Ovary (tissue), 9 donors: ENCODE data around the gene EPHB1. TPM values are rescaled to one million over a fixed set of nuclear protein-coding genes. Genes with fewer than 3 reads are reported as not detected.

Source experiments
- DNase-seq, 5 donors: peaks; one replicate each; pipeline ENCODE4 v3.0.0-alpha.2; 2019 to 2020
- H3K27ac ChIP-seq, 2 donors: fragments of 200-600 bp; one replicate each; pipeline versions ENCODE4 v1.5.1 to v1.8.0; 2019 to 2022
- H3K27me3 ChIP-seq: fragments of 200-600 bp; one replicate; pipeline ENCODE4 v1.8.0; 2022
- H3K36me3 ChIP-seq: fragments of 200-600 bp; sonication (generic); one replicate; pipeline ENCODE4 v1.5.1; 2019
- H3K4me1 ChIP-seq: one replicate; pipeline ENCODE4 v1.8.1; 2013; ENCODE audit warnings: mild to moderate bottlenecking, moderate library complexity; ENCODE audit not compliant: insufficient read depth
- H3K4me3 ChIP-seq: fragments of 200-600 bp; sonication (generic); one replicate; pipeline ENCODE4 v1.5.1; 2017
- H3K9me3 ChIP-seq, 2 donors: fragments of 200-600 bp in 1 of 2; sonication (generic) in 1 of 2; one replicate each; pipeline versions ENCODE4 v1.5.1 to v1.8.1; 2013 to 2019; ENCODE audit warnings: mild to moderate bottlenecking in 1 of 2, moderate library complexity in 1 of 2
- EP300 ChIP-seq: sonication (generic); formaldehyde crosslinking; IDR thresholded peaks from one replicate; pipeline ENCODE4 v1.6.1; 2017; ENCODE audit warnings: antibody characterized with exemption
- POLR2A ChIP-seq: fragments of 450-650 bp; IDR thresholded peaks from one replicate; pipeline ENCODE4 v1.6.1; 2017; ENCODE audit warnings: antibody characterized with exemption, mild to moderate bottlenecking, moderate library complexity
- WGBS, 3 donors: extraction: QIAGEN DNeasy Blood & Tissue Kit in 1 of 3; methylation state at CpG; one replicate each; pipeline versions ENCODE4 v1.1.5 to v1.1.7; 2013 to 2017; 5-methylcytosine and 5-hydroxymethylcytosine counted together
- intact Hi-C, 4 donors: fragments of 100-400 bp; cut with DNase I; formaldehyde crosslinking; loops; one replicate each; pipeline versions ENCODE4 v1.11.0 to v1.15.1; 2022 to 2023
- polyA plus RNA-seq, 2 donors: library from polyadenylated mRNA; stranded (reverse); fragments of 200-250 nt in 1 of 2; fragments of 350-450 nt in 1 of 2; fragmentation: Illumina TruSeq in 1 of 2; extraction: RNeasy Lipid Tissue Mini Kit (QIAGEN cat#74804) in 1 of 2; gene quantifications; one replicate each; pipeline ENCODE4 v1.2.3, GENCODE V29; 2013 to 2014
- total RNA-seq, 7 donors: library from RNA; depleted of rRNA in 2 of 7; stranded (reverse); fragments of >200 nt in 2 of 7; fragmentation: NEBNext Ultra II Directional in 3 of 7; extraction: Animal tissue kit (Norgen Biotek cat#: 25700) in 3 of 7; gene quantifications; one replicate each; pipeline versions ENCODE4 v1.1.0 to v1.2.4, GENCODE V29; 2016 to 2023
- TF ChIP-seq, protein P1 (sequence below), 3 donors: fragments of 450-650 bp in 2 of 3; fragments of 200-600 bp in 1 of 3; IDR thresholded peaks; one replicate each; pipeline versions ENCODE4 v1.5.1 to v1.8.0; 2016 to 2022; ENCODE audit warnings: antibody characterized with exemption in 3 of 3, mild to moderate bottlenecking in 1 of 3
- donor health status: DM: no; HTN: no; CAD: no; lungs with moderate emphysema.
- donor health status: DM: no; HTN: no; CAD: no.
- donor health status: Bipolar disorder and iron deficiency.
- donor health status: DM: yes; HTN: yes; CAD: no.
- donor health status: DM: no; HTN: no; CAD: no.
- donor health status: DM: yes; HTN: yes; CAD: no.

The EPHB1 gene
- total and polyA plus RNA-seq, 9 donors, result 0.25 to 2.7 (median 1.0) TPM

DNA sequence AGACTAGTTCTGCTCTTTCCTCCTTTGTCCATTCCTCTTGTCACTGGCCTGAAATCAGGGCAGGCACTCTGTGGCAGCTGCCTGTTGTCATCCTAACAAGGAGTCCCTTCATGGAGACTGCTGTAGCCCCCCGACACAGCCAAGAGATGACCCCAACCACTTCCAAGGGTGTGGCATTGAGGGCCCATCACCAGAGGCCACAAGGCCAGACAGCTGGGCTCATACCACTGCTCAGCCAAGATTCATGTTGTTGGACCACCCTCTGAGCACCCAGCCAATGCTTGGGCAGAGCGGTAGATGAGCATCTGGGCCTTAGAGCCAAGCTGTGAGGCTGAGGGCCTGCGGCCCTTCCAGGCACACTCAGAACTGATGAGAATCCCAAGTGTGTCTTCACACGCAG is 85.4 kb downstream of the EPHB1 start:
- WGBS, 3 donors, result 77 to 90% (median 88%) methylated on average over 4 of the region's 4 CpGs
- intact Hi-C loops, result no loop called here
- H3K36me3 ChIP-seq, result no peaks in the 10 kb centered on the region
- TF ChIP-seq, protein P1, sequence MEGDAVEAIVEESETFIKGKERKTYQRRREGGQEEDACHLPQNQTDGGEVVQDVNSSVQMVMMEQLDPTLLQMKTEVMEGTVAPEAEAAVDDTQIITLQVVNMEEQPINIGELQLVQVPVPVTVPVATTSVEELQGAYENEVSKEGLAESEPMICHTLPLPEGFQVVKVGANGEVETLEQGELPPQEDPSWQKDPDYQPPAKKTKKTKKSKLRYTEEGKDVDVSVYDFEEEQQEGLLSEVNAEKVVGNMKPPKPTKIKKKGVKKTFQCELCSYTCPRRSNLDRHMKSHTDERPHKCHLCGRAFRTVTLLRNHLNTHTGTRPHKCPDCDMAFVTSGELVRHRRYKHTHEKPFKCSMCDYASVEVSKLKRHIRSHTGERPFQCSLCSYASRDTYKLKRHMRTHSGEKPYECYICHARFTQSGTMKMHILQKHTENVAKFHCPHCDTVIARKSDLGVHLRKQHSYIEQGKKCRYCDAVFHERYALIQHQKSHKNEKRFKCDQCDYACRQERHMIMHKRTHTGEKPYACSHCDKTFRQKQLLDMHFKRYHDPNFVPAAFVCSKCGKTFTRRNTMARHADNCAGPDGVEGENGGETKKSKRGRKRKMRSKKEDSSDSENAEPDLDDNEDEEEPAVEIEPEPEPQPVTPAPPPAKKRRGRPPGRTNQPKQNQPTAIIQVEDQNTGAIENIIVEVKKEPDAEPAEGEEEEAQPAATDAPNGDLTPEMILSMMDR (IDR thresholded peaks at IDR 0.05), result no peak
- TF ChIP-seq POLR2A, result no peak
- no peak for TF ChIP-seq EP300
- no peaks in the 10 kb centered on the region for H3K9me3 ChIP-seq
- no peaks in the 10 kb centered on the region for H3K4me1 ChIP-seq
- no peak overlapping the region for H3K4me3 ChIP-seq
- H3K27me3 ChIP-seq, result no peaks in the 10 kb centered on the region
- no peak for DNase-seq
- H3K27ac ChIP-seq, result no peak overlapping the region

DNA sequence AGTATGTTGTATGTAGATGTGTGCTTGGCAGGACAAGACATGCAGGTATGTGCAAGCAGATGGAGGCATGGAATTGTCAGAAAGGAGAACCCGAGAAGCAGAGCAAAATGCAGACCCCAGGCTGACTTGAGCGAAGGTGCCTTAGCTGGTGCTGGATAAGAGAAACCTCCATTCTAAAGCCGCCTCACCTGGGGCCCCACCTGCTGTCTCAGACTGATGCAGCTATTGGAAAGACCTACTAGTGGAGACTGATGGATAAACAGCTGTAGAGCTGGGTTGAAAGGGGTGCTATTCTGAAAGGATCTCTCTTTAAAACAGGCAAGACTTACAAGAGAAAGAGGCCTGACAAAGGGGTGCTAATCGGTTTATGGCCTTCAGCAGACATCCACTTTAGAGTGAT is 86.2 kb downstream of the EPHB1 start:
- no peak for DNase-seq
- TF ChIP-seq EP300 (no peak), POLR2A (no peak)
- TF ChIP-seq, protein P1 (IDR thresholded peaks at IDR 0.05), result no peak
- no peaks in the 10 kb centered on the region for H3K36me3 ChIP-seq
- no peak overlapping the region for H3K4me3 ChIP-seq
- intact Hi-C loops, result no loop called here
- H3K9me3 ChIP-seq, result no peaks in the 10 kb centered on the region
- no peaks in the 10 kb centered on the region for H3K27me3 ChIP-seq
- no peak overlapping the region for H3K27ac ChIP-seq
- no peaks in the 10 kb centered on the region for H3K4me1 ChIP-seq
- 73 to 78% (median 75%) methylated on average over 4 of the region's 4 CpGs for WGBS, 3 donors

DNA sequence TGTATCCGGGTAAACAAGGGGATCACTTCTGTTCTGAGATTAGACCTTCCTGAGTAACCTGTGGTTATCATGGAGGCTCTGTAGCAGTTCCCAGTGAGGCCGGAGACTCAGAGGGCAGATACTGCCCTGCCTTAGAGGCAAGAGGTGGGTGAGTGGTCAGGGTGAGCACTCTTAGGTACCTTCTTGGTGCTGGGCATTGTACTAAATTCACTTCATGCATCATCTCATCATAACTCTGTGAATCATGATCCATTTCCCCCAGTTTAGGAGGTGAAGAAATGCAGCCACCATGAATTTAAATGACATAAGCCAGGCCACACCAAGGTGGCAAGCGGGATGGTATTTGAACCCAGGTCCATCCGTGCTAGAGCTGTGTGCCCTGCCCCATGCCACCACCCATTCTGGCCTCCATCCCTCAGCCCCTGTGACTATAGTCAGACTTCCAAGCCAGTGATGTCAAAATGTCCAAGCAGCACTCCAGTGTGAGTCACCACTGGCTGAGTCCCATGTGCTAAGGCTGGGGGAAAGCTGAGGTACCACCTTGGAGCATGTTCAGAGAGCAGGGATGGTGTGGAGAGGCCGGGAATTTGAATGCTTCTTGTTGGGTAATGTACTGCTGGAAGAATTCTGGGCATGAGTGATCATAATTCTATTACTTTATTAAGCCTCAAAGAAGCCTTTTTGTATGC is 88.8 kb downstream of the EPHB1 start:
- WGBS, 3 donors, result 82 to 83% (median 82%) methylated on average over 5 of the region's 5 CpGs
- intact Hi-C loops, result no loop called here
- no peak for DNase-seq

DNA sequence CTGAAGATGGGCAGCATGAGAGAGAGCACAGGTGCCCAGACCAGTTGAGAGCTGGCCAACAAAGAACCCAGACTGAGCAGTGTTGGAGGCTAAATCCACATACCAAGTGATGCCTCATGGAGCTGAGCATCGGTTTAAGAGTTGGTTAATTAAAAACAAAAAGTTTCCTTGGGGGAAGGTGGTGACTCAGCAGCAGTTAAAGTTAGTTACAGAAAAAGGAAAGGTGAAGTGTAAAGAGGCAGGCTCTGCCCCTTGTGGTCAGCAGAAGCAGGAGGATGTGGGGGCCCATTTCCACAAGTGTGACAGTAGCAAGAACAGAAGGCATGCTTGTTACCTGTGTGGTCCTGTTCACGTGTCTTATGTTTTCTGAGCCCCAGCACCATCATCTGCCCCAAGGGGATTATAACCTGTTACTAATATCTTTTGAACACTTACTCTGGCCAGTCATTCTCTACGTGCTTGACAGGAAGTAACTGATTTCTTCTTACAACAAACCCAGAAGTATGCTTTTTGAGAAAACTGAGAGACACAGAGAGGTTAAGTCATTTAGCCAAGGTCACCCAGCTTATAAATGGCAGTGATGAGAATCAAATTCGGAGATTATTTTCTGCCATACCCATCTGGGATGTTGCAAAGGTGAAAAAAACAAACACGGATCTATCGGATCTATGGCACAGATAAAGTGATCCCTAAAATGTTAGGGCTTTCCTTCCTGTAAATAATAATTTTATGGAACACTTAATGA is 91.0 kb downstream of the EPHB1 start:
- Histone ChIP-seq H3K4me1 (no peaks in the 10 kb centered on the region), H3K36me3 (no peaks in the 10 kb centered on the region), H3K9me3 (no peaks in the 10 kb centered on the region), H3K4me3 (no peak overlapping the region), H3K27me3 (no peaks in the 10 kb centered on the region), H3K27ac (no peak overlapping the region)
- 64 to 75% (median 68%) methylated on average over 6 of the region's 6 CpGs for WGBS, 3 donors
- TF ChIP-seq, protein P1 (IDR thresholded peaks at IDR 0.05), result no peak
- TF ChIP-seq POLR2A (no peak), EP300 (no peak)
- DNase-seq, result no peak
- intact Hi-C loops, result no loop called here

More for the DNA sequence above, 88.8 kb downstream of the EPHB1 start:
- H3K9me3 ChIP-seq, result no peaks in the 10 kb centered on the region
- no peaks in the 10 kb centered on the region for H3K27me3 ChIP-seq
- no peaks in the 10 kb centered on the region for H3K36me3 ChIP-seq
- H3K27ac ChIP-seq, result no peak overlapping the region
- H3K4me3 ChIP-seq, result no peak overlapping the region
- no peaks in the 10 kb centered on the region for H3K4me1 ChIP-seq
- TF ChIP-seq POLR2A (no peak), EP300 (no peak)
- TF ChIP-seq, protein P1 (IDR thresholded peaks at IDR 0.05), result no peak
